Measurements from ENCODE around the gene PGBD5.

The PGBD5 gene

GRCh38 chr1:230277201-230278025, 148.7 kb downstream of the PGBD5 start:
- DNase-seq, result no peak

GRCh38 chr1:230276401-230276800, 149.7 kb downstream of the PGBD5 start:
- no peak for DNase-seq

- no peak for DNase-seq
These were observed 151.9 kb downstream of the PGBD5 start for GRCh38 chr1:230274254-230274653.

GRCh38 chr1:230273141-230273710, 152.9 kb downstream of the PGBD5 start:
- DNase-seq, result no peak

- no peak for DNase-seq
These were observed 153.6 kb downstream of the PGBD5 start for GRCh38 chr1:230272557-230272956.

- DNase-seq, result no peak
These were observed 154.7 kb downstream of the PGBD5 start for GRCh38 chr1:230271300-230272035.

GRCh38 chr1:230270559-230271281, 155.4 kb downstream of the PGBD5 start:
- DNase-seq, result no peak

GRCh38 chr1:230270185-230270558, 156.0 kb downstream of the PGBD5 start:
- no peak for DNase-seq

- DNase-seq, result no peak
These were observed 157.6 kb downstream of the PGBD5 start for GRCh38 chr1:230268371-230269170.

GRCh38 chr1:230267338-230268065, 158.6 kb downstream of the PGBD5 start:
- no peak for DNase-seq

- no peak for DNase-seq
These were observed 159.7 kb downstream of the PGBD5 start for GRCh38 chr1:230266456-230266855.

GRCh38 chr1:230265200-230266115, 160.7 kb downstream of the PGBD5 start:
- DNase-seq, result no peak

Data from activated gamma-delta T cell (primary cell).